HL-60 (cell line): ENCODE data around the gene PERM1.

Experiments
- GABPA ChIP-seq: IDR thresholded peaks from 2 replicates; pipeline ENCODE4 v1.6.1; 2012; ENCODE audit warnings: low read depth
- POLR2AphosphoS5 ChIP-seq: IDR thresholded peaks from 2 replicates; pipeline ENCODE4 v1.6.1; 2012; ENCODE audit warnings: low read depth
- REST ChIP-seq: IDR thresholded peaks from 2 replicates; pipeline ENCODE4 v1.6.1; 2012; ENCODE audit warnings: low read depth; ENCODE audit not compliant: insufficient replicate concordance
- SPI1 ChIP-seq: IDR thresholded peaks from 2 replicates; pipeline ENCODE4 v1.6.1; 2012; ENCODE audit warnings: low read depth, mild to moderate bottlenecking, borderline replicate concordance
- TF ChIP-seq, protein P1 (sequence below): IDR thresholded peaks from one replicate; pipeline ENCODE4 v1.5.1; 2011; ENCODE audit warnings: low read length, control low read depth, inconsistent platforms; ENCODE audit not compliant: insufficient read depth

DNA sequence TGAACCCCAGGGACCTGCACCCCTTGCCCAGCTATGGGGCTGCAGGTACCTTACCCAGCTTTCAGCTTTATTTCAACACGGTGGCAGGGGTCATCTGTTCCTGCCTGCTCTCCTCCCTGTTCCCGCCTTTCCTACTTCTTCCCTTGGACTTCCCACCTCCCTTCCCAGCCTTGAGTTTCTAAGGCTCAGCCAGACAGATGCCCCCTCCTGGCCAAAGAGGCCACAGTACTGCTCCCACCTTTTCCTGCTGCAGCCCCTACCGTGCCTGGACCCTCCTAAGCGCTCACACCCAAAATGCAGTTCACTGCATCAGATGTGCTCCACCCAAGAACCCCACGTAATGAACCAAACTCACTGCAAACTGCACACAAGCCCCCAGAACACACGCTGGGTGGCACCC is 30.5 kb downstream of the PERM1 start:
- TF ChIP-seq, protein P1, sequence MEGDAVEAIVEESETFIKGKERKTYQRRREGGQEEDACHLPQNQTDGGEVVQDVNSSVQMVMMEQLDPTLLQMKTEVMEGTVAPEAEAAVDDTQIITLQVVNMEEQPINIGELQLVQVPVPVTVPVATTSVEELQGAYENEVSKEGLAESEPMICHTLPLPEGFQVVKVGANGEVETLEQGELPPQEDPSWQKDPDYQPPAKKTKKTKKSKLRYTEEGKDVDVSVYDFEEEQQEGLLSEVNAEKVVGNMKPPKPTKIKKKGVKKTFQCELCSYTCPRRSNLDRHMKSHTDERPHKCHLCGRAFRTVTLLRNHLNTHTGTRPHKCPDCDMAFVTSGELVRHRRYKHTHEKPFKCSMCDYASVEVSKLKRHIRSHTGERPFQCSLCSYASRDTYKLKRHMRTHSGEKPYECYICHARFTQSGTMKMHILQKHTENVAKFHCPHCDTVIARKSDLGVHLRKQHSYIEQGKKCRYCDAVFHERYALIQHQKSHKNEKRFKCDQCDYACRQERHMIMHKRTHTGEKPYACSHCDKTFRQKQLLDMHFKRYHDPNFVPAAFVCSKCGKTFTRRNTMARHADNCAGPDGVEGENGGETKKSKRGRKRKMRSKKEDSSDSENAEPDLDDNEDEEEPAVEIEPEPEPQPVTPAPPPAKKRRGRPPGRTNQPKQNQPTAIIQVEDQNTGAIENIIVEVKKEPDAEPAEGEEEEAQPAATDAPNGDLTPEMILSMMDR: no peak
- TF ChIP-seq POLR2AphosphoS5: no peak
- TF ChIP-seq REST: no peak
- TF ChIP-seq SPI1: no peak
- no peak for TF ChIP-seq GABPA
